ENCODE measurements around the gene ADAMTS7.
"Not testable (repeated sequence)": the region's sequence is repeated elsewhere in the genome, so short reads cannot be mapped to it uniquely, and the experiment has no call there.

Gene ADAMTS7

DNA sequence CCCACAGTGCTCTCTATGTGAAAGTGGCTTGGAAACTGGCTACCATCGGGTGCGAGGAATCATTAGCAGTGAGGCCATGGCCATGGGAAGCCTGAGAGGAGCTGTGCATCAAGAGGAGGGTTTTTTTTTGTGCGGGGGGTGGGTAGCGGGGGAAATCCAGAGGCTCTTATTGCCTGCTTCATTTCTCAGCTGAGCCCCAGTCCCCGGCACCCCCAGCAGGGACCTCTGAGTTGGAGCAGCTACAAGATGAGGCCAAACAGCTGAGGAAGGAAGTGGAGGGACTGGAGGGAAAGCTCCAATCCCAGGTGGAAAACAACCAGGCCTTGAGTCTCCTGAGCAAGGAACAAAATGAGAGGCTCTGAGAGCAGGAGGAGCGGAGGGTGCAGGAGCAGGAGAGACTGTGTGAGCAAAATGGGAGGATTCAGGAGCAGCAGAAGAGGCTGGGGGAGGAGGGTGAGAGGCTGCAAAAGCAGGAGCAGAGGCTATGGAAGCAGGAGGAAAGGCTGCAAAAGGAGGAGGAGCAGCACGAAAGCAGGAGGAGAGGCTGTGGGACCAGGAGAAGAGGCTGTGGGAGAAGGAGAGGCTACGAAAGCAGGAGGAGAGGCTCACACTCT is 76.7 kb downstream of the ADAMTS7 start:
- TF ChIP-seq, protein P1, sequence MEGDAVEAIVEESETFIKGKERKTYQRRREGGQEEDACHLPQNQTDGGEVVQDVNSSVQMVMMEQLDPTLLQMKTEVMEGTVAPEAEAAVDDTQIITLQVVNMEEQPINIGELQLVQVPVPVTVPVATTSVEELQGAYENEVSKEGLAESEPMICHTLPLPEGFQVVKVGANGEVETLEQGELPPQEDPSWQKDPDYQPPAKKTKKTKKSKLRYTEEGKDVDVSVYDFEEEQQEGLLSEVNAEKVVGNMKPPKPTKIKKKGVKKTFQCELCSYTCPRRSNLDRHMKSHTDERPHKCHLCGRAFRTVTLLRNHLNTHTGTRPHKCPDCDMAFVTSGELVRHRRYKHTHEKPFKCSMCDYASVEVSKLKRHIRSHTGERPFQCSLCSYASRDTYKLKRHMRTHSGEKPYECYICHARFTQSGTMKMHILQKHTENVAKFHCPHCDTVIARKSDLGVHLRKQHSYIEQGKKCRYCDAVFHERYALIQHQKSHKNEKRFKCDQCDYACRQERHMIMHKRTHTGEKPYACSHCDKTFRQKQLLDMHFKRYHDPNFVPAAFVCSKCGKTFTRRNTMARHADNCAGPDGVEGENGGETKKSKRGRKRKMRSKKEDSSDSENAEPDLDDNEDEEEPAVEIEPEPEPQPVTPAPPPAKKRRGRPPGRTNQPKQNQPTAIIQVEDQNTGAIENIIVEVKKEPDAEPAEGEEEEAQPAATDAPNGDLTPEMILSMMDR (conservative IDR thresholded peaks at IDR 0.05; ENCODE audit: low read length), result no peak
- H3K4me3 ChIP-seq (ENCODE audit: low read length), result no peak overlapping the region

DNA sequence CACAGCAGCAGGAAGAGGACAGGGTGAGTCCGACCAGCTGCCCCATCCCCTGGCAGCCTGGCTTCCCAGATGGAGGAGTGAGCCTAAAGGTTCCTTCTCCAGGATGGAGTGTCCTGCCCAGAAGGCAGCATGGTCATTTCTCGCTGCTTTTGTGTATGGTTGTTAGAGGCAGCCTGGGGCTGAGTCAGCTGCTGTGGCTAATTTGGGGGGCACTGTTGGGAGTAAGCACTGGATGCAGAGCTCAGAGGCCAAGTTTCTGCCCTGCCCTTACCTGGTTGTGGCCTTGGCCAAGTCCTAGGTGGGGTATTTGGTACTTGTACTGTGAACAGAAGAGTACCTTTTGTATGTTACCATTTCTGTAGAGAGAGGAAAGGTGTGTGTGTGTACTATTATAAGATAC is 78.6 kb downstream of the ADAMTS7 start:
- no peak for DNase-seq (ENCODE audit: low read depth)
- TF ChIP-seq, protein P1 (conservative IDR thresholded peaks at IDR 0.05; ENCODE audit: low read length), result no peak
- H3K4me3 ChIP-seq (ENCODE audit: low read length), result no peak overlapping the region

More for the DNA sequence above, 76.7 kb downstream of the ADAMTS7 start:
- DNase-seq (ENCODE audit: low read depth), result no peak

DNA sequence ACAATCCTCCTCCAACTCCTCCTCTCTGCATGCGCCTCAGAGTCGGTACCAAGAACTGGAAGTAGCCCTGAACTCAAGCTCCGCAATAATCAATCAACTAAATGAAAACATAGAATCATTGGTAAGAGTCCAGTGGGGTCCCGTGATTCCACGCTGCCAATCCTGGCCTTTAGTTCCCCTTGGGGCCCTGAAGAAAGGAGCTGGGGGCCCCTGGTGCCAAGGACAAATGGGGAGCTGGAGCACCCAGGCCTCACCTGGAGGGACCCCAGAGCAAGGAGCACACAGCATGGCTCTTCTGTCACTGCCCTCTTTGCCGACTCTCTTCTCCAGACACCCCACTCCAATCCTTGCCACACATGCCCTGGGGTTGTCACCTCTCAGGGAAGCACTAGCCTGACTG is 80.3 kb downstream of the ADAMTS7 start:
- TF ChIP-seq, protein P1 (conservative IDR thresholded peaks at IDR 0.05; ENCODE audit: low read length), result no peak
- H3K4me3 ChIP-seq (ENCODE audit: low read length), result no peak overlapping the region
- no peak for DNase-seq (ENCODE audit: low read depth)

DNA sequence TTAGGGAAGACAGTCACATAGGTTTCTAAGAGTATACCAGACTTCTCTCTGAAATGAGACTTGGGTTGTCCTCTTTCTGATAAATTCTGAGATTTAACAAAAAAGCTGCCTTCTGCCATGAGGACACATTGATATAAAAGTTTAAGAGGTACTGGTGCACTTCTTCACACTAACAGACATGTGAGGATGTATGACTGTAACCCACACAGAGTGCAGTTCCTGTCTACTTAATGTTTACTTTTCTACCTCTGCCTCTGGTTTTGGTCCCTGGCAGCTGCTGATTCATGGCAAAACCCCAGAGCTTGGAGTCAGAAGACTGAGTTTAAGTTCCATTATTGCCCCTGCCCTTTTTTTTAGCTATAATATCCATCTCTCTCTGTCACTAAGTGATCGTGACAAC is 82.8 kb downstream of the ADAMTS7 start:
- DNase-seq (ENCODE audit: low read depth); H3K4me3 ChIP-seq (ENCODE audit: low read length): not testable (repeated sequence)

DNA sequence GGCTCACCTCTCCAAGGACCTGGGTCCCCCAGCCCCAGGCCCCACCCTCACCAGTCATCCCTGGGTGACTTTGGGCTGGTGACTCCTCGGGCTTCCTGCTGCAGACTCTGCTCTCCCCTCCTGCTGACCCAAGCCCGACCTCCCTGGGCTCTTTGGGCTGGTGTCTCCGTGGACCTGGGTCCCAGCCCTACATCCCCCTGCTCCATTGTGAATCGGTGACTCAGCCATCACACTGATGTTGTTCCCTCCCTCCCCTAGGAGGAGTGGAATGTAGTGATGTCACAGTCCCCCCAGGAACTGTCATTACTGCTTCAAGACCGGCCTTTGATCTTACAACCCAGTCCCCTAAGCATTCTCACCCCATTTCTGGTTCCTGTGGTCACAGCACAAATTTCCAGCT is 83.7 kb downstream of the ADAMTS7 start:
- H3K4me3 ChIP-seq (ENCODE audit: low read length), result no peak overlapping the region
- no peak for DNase-seq (ENCODE audit: low read depth)
- TF ChIP-seq, protein P1 (conservative IDR thresholded peaks at IDR 0.05; ENCODE audit: low read length), result no peak

DNA sequence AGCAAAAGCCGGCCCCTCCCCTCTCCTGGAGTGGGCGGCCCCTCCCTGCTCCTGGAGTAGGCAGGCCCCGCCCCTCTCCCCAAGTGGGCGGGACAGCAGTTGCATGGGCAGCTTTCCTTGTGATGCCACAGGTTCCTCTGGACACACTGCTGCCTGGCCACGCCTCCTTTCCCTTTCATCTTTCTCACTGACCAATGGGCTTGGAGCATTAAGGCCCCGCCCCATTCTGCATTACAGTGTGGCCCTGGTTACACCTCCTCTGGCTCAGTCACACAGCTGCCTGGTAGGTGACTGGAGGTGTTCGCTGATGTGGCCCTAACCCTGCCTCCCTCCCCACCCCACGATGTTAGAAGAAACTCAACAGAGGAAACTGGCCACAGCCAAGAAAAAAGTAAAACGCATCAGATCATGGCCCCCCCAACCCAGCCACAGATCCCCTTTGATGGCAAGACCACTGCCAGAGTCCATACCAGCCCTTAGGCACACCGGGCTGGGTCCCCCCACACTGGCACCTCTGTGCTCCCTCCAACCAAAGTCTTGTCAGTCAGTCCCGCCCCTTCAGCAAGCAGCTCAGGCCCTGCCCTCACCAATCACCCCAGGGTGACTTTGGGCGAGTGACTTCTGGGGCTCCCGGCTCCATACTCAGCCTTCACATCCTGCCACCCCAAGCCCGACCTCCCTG is 84.3 kb downstream of the ADAMTS7 start:
- no peak for DNase-seq (ENCODE audit: low read depth)
- H3K4me3 ChIP-seq (ENCODE audit: low read length), result no peak overlapping the region
- TF ChIP-seq, protein P1 (conservative IDR thresholded peaks at IDR 0.05; ENCODE audit: low read length), result no peak

DNA sequence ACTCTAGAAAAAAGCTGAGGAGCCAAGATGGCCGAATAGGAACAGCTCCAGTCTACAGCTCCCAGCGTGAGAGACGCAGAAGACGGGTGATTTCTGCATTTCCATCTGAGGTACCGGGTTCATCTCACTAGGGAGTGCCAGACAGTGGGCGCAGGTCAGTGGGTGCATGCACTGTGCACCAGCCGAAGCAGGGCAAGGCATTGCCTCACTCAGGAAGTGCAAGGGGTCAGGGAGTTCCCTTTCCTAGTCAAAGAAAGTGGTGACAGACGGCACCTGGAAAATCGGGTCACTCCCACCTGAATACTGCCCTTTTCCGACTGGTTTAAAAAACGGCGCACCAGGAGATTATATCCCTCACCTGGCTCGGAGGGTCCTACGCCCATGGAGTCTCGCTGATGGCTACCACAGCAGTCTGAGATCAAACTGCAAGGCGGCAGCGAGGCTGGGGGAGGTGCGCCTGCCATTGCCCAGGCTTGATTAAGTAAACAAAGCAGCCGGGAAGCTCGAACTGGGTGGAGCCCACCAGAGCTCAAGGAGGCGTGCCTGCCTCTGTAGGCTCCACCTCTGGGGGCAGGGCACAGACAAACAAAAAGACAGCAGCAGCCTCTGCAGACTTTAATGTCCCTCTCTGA is 91.3 kb downstream of the ADAMTS7 start:
- H3K4me3 ChIP-seq (ENCODE audit: low read length); DNase-seq (ENCODE audit: low read depth): not testable (repeated sequence)

DNA sequence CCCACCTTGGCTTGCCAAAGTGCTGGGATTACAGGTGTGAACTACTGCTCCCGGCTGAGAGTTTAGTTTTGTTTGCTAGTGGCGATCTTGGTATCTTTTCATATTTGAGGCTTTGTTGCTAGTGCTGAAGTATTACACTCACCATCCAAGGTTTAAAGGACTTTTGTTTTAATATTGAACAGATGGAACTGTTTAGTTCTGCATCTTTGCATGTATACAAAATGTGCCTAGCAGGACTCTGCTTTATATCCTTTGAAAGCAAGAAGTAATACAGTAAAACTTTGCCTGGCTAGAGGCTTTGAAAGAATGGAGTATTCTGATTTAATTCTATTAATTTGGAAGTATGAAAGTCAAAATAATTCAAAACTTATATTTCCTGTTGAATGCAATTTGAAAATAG is 92.4 kb downstream of the ADAMTS7 start:
- DNase-seq (ENCODE audit: low read depth), result no peak
- TF ChIP-seq, protein P1 (conservative IDR thresholded peaks at IDR 0.05; ENCODE audit: low read length), result no peak
- H3K4me3 ChIP-seq (ENCODE audit: low read length), result no peak overlapping the region

All from AG10803 (cell line).